HuH-7 (cell line): Measurements from ENCODE around the gene AGAP2.

ENCODE experiments used
- DNase-seq: peaks from one replicate; pipeline ENCODE4 v3.0.0; 2011; ENCODE audit warnings: low spot score

Gene AGAP2

GRCh38 chr12:57767305-57767698 lies 28.8 kb upstream of the AGAP2 start:
- DNase-seq: no peak

- no peak for DNase-seq
These were observed 28.1 kb upstream of the AGAP2 start, which contains the start of gene CYP27B1 for GRCh38 chr12:57766464-57767304. CYP27B1 (minus strand) TSS chr12:57767078; CDS start chr12:57767041, 37 bp downstream.

- no peak for DNase-seq
These were observed 27.3 kb upstream of the AGAP2 start for GRCh38 chr12:57765698-57766463.

DNA sequence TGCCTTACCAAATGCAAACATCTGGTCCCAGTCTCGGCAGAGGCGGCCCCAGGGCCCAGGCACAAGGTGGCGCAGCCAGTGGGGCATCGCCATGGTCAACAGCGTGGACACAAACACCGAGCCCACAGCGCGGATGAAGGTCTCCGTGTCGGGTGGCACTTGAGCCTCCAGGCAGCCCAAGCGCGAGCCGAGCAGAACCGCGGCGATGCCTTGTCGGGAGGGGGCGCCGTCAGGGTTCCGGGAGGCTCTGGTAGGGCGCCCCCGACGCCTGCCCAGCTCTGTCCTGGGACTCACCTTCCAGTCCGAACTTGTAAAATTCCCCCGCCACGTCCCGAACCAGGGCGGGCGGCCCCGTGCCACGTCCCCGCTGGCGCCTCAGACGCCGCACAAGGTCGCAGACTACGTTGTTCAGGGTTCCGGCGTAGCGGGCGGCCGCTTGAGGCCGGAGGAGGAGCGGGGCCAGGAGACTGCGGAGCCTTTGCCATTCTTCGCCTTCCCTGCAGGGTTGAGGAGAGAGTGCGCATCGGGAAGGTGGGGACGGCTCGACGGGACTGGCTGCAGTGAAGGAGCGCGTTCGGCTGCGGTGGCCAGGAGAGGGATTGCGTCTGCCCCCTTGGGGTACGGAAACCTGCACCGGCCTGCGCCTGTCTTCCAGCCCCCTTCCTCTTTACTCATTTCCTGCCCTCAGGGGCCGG lies 26.6 kb upstream of the AGAP2 start:
- DNase-seq: peak; percentile 69

DNA sequence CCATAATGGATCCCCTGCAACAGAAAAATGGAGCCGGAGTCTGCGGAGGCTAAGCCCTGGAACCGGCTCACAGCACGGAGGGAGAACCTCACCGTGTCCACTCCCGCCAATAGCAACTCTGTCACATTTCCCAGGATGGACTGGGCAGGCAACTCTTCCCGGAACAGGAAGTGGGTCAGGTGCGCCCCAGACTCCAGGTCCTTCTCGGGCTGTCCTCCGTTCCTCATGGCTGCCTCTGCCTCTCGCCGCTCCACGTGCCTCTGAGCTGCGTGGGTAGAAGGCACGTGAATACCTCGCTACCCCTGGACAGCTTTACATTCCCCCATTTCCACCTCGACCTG lies 26.1 kb upstream of the AGAP2 start:
- no peak for DNase-seq

GRCh38 chr12:57763881-57764661 lies 25.5 kb upstream of the AGAP2 start:
- DNase-seq: no peak

DNA sequence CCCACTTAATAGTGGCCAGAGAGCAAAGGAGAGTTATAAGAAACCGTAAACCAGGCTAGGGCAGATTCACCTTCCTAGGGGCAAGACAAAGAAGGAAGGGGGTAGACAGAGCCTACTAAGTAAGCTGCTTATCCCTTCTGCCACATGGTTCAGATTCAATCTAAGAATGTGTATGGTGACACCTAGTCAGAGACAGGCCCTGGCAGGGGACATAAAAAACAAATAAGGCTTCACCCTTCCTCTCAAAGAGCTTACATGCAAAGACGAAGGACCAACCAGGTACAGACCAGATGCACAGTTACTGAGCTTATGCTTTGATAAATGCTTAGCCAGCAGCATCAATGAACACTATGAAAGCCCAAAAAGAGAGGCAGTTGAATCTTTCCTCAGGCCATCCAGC lies 23.9 kb upstream of the AGAP2 start:
- no peak for DNase-seq

- DNase-seq: no peak
These were observed 23.0 kb upstream of the AGAP2 start for GRCh38 chr12:57761391-57761998.

- DNase-seq: no peak
These were observed 21.9 kb upstream of the AGAP2 start for GRCh38 chr12:57760347-57760982.

- DNase-seq: peak; percentile 82
These were observed 20.9 kb upstream of the AGAP2 start for GRCh38 chr12:57759360-57759980.

GRCh38 chr12:57758552-57759359 lies 20.2 kb upstream of the AGAP2 start:
- DNase-seq: no peak

DNA sequence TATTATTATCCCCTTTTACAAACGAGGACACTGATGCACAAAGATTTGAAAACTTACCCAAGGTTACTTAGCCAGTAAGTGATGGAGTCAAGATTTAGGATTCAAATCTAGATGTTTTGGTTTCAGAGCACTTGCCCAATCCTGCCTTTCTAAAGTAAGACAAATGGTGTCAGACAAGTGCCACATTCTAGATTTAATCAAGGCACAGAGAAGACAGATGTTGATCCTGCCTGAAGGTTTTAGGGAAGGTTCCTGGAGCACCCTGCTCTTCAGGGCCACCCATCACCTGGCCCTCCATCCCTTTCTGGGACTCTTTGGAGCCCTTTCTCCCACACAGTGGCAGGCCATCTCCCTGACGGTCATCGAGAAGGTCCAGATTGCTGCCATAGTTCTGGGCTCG lies 19.2 kb upstream of the AGAP2 start:
- DNase-seq: no peak

DNA sequence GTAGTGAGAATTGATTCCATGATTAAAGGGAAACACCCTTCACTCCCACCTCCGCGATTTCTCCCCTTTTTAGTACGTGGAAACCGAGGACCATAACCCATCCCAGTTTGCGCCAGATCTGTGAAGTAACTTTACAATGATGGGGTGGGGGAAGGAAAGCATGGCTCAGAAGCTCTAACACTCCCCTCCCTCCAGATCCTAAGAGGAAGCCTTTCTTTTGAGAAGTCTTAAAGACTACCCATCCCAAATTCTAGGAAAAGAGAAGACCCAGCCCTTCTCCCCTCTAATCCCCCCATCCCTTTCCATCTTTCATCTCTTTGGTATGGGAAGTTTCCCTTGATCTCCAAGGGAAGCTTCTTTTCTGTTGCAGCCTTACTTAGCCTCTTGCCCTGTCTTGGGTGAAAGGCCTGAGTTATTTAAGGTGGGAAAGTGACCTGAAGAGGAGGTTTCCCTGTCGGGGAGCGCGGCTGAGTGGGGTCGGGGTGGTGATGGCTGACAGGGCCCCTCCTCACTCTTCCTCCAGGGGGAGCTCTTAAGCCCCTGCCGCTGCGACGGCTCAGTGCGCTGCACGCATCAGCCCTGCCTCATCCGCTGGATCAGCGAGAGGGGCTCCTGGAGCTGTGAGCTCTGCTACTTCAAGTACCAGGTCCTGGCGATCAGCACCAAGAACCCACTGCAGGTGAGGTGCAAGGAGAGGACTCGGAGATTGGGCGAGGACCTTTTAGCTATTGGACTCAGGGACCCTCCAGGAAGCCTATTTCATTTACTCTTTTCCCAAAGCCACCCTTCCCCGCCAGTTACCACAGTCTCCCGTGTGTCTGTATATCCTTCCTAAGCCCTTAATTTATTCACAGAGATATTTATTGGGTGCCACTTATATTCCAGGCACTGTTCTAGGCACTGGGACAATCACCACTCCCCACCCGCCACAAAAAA lies 18.1 kb upstream of the AGAP2 start:
- peak; percentile 97 for DNase-seq

DNA sequence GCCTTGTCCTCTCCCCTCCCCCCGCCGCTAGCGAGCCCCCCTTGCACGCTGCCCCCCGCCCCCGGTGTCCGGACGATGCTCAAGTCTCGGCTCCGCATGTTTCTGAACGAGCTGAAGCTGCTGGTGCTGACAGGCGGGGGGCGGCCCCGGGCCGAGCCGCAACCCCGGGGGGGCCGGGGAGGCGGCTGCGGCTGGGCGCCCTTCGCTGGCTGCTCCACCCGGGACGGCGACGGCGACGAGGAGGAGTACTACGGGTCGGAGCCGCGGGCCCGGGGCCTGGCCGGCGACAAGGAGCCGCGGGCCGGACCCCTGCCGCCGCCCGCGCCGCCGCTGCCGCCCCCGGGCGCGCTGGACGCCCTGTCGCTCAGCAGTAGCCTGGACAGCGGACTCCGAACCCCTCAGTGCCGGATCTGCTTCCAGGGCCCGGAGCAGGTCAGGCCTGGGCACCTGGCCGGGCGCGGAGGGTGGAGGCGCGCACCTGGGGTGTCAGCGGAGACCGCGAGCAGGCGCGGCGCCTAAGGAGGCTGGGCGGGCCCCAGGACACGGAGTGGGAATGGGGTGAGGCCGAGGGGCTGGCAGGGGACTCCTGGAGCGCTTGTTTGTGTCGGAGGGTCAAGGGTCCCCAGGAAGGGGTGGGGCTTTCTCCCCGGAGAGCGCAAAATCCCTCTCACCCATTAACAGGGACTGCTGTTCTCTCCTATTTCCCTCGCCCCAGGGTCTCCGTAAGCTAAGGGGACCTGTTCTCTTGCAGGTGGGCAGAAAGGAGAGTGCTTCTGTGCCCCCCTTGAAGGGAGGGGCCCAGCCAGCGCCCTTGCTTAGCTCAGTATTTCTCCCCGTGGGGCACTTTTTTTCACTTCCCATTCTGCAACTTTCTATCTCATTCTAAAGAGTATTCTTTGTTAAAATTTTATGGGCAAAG lies 17.2 kb upstream of the AGAP2 start:
- DNase-seq: peak; percentile 62

DNA sequence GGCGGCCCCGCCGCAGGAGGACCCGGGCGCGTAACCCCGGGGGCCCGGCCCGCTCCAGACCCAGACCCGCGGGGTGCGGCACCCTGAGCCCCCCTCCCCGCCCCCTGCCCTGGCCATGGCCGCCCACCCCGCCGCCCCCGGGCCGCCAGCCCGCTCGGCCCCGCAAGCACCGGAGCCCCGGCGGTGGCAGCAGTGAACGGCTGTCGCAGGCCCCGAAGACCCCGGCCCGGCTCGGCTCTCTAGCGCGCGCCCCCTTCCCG lies 16.6 kb upstream of the AGAP2 start:
- DNase-seq: no peak

- peak; percentile 88 for DNase-seq
These were observed 16.1 kb upstream of the AGAP2 start, which contains the start of gene MARCHF9 for GRCh38 chr12:57754411-57755193. MARCHF9 (plus strand) TSS chr12:57755103; CDS start chr12:57755529, 426 bp downstream.
